ENCODE measurements around the gene RNASEL.

- TF ChIP-seq, protein P1, sequence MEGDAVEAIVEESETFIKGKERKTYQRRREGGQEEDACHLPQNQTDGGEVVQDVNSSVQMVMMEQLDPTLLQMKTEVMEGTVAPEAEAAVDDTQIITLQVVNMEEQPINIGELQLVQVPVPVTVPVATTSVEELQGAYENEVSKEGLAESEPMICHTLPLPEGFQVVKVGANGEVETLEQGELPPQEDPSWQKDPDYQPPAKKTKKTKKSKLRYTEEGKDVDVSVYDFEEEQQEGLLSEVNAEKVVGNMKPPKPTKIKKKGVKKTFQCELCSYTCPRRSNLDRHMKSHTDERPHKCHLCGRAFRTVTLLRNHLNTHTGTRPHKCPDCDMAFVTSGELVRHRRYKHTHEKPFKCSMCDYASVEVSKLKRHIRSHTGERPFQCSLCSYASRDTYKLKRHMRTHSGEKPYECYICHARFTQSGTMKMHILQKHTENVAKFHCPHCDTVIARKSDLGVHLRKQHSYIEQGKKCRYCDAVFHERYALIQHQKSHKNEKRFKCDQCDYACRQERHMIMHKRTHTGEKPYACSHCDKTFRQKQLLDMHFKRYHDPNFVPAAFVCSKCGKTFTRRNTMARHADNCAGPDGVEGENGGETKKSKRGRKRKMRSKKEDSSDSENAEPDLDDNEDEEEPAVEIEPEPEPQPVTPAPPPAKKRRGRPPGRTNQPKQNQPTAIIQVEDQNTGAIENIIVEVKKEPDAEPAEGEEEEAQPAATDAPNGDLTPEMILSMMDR (IDR thresholded peaks at IDR 0.05), result no peak
- no peak for TF ChIP-seq POLR2A (IDR thresholded peaks at IDR 0.05)
Observed at GRCh38 chr1:182631954-182632353, 42.9 kb upstream of the RNASEL start.
